Activated naive CD8-positive, alpha-beta T cell treated with anti-CD3 and anti-CD28 coated beads, Interleukin-2, amount 50 U/mL, for 24 hours (primary cell): ENCODE measurements around the gene IPPK.
"Not testable (repeated sequence)": the region's sequence is repeated elsewhere in the genome, so short reads cannot be mapped to it uniquely, and the experiment has no call there.

ENCODE experiments used
- ATAC-seq: fragments of 150-1000 bp; cut with Tn5 transposase; one replicate; pipeline ENCODE4 v1.10.0; 2021
- DNase-seq: peaks from one replicate; pipeline ENCODE4 v3.0.0; 2021
- H3K27ac Mint-ChIP-seq: one replicate; pipeline ENCODE4 v1.8.0; 2021; ENCODE audit warnings: mild to moderate bottlenecking, mixed read lengths
- H3K27me3 Mint-ChIP-seq: one replicate; pipeline ENCODE4 v1.8.0; 2021; ENCODE audit warnings: mixed read lengths
- H3K36me3 Mint-ChIP-seq: one replicate; pipeline ENCODE4 v1.8.0; 2021; ENCODE audit warnings: low read depth, mixed read lengths
- H3K4me1 Mint-ChIP-seq: one replicate; pipeline ENCODE4 v1.8.0; 2021; ENCODE audit warnings: mixed read lengths
- H3K4me3 Mint-ChIP-seq: one replicate; pipeline ENCODE4 v1.8.0; 2021; ENCODE audit warnings: mild to moderate bottlenecking, moderate library complexity, mixed read lengths
- H3K9me3 Mint-ChIP-seq: one replicate; pipeline ENCODE4 v1.8.0; 2021; ENCODE audit warnings: mixed read lengths

The IPPK gene

DNA sequence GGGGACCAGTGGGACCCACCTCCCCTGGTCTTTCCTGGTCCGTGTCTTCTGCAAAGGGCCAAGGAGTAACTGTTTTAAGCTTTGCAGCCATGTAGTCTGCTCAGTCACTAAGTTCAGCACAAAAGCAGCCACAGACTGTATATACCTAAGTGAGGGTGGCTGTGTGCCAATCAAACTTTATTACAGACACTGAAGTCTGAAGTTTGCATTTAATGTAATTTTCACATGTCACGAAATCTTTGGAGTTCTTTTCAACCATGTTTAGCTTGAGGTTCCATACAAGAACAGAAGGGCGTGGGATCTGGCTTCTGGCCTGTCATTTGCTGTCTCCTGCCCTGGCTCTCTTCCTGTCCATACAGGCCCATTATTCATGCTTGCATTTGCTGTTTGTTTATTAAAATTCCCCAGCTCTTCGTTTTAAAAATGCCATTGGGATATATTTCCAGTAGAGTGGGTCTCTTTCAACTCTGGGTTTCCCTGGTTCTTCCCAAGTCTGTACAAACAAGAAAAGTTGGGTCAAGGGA lies 69.9 kb downstream of the IPPK start:
- Mint-ChIP-seq H3K36me3 (peaks cover 7% of the 10 kb centered on the region), H3K4me1 (no peaks in the 10 kb centered on the region), H3K27ac (no peak overlapping the region), H3K9me3 (peaks cover 10% of the 10 kb centered on the region), H3K27me3 (no peaks in the 10 kb centered on the region), H3K4me3 (no peak overlapping the region)
- DNase-seq (no peak), ATAC-seq (no peak)

- DNase-seq = no peak
- no peaks in the 10 kb centered on the region for H3K4me1 Mint-ChIP-seq
- H3K27ac Mint-ChIP-seq = no peak overlapping the region
- H3K4me3 Mint-ChIP-seq = no peak overlapping the region
- no peaks in the 10 kb centered on the region for H3K27me3 Mint-ChIP-seq
- H3K36me3 Mint-ChIP-seq = peaks cover under 1% of the 10 kb centered on the region
- no peaks in the 10 kb centered on the region for H3K9me3 Mint-ChIP-seq
- ATAC-seq = no peak
Observed at GRCh38 chr9:92598382-92598781, 71.5 kb downstream of the IPPK start.

- Mint-ChIP-seq H3K4me1 (no peaks in the 10 kb centered on the region), H3K27ac (no peak overlapping the region), H3K36me3 (no peaks in the 10 kb centered on the region), H3K4me3 (no peak overlapping the region), H3K27me3 (no peaks in the 10 kb centered on the region), H3K9me3 (no peaks in the 10 kb centered on the region)
- no peak for DNase-seq
- no peak for ATAC-seq
Observed at GRCh38 chr9:92595930-92596329, 74.0 kb downstream of the IPPK start.

DNA sequence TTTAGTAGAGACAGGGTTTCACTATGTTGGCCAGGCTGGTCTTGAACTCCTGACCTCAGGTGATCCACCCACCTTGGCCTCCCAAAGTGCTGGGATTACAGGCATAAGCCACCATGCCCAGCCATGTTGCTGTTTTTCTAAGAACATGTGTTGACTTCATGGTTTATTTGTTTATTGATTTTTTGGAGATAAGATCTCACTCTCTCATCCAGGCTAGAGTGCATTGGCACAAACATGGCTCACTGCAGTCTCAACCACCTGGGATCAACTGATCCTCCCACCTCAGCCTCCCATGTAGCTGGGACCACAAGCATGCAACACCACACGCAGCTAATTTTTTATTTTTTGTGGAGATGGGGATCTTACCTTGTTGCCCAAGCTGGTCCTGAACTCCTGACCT lies 74.9 kb downstream of the IPPK start:
- H3K4me3 Mint-ChIP-seq, H3K27ac Mint-ChIP-seq, DNase-seq, H3K27me3 Mint-ChIP-seq, H3K9me3 Mint-ChIP-seq, H3K36me3 Mint-ChIP-seq, H3K4me1 Mint-ChIP-seq, ATAC-seq: not testable (repeated sequence)

GRCh38 chr9:92592946-92593861 lies 76.7 kb downstream of the IPPK start:
- Mint-ChIP-seq H3K4me1 (no peaks in the 10 kb centered on the region), H3K27me3 (no peaks in the 10 kb centered on the region), H3K4me3 (no peak overlapping the region), H3K36me3 (no peaks in the 10 kb centered on the region), H3K27ac (no peak overlapping the region), H3K9me3 (no peaks in the 10 kb centered on the region)
- DNase-seq = no peak
- peak; percentile 4 for ATAC-seq

DNA sequence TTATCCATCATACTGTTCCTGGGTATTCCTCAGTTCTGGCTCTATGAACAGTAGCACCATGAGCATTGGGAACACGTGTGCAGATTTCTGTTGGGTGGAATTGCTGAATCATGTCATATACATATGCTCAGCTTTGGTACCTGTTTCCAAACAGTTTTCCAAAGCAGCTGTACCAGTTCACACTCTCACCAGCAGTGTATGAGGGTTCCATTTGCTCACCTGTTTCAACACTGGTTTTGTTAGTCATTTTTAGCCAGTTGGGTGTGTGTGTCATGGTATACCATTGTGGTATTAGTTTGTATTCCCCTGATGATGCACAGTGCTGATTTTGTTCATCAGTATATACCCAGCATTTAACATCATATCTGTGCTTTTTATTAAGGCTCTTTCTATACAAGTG lies 77.4 kb downstream of the IPPK start:
- Mint-ChIP-seq H3K27ac (no peak overlapping the region), H3K4me3 (no peak overlapping the region), H3K4me1 (no peaks in the 10 kb centered on the region), H3K36me3 (no peaks in the 10 kb centered on the region), H3K9me3 (no peaks in the 10 kb centered on the region), H3K27me3 (no peaks in the 10 kb centered on the region)
- DNase-seq = no peak
- ATAC-seq = peak; percentile 63

DNA sequence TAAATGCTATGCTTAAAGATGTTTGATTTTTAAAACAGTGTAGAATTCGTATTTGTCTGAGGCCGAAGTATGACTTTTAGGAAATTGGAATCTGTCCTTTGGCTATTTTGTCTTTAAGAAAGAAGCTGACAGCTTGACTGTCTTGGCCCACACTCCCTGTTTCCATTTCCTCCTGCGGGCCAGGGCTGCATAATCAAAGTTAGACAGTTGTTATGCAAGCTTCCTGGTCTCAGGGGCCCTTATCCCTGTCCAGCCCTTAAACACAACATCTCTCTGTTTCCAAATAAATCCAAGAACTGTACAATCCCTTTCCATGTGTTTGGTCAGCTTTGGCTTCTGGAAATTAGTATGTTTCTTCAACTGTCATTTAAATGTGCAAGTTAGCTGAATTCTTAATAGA lies 79.6 kb downstream of the IPPK start:
- Mint-ChIP-seq H3K4me1 (no peaks in the 10 kb centered on the region), H3K27me3 (no peaks in the 10 kb centered on the region), H3K27ac (no peak overlapping the region), H3K9me3 (peaks cover 9% of the 10 kb centered on the region), H3K4me3 (no peak overlapping the region), H3K36me3 (peaks cover 4% of the 10 kb centered on the region)
- DNase-seq (no peak), ATAC-seq (no peak)

DNA sequence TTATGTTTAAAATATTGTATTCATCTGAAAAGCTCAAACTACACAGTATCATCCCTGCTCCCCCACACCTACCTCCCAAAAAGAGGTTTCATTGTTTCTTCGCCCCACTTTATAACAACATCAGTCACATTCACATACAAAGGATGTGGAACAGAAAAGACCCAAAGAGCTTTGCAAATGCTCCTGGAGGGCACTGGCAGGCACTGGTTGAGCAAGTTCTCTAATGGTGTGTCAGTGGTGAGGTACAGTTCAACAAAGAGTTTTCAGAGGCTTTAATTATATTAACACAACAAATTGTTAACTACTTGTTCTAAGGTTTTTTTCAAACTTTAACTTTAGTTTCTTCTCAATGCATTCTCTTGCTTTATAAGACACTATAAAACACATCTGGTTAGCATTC lies 80.0 kb downstream of the IPPK start:
- Mint-ChIP-seq H3K4me3 (no peak overlapping the region), H3K36me3 (peaks cover 4% of the 10 kb centered on the region), H3K27me3 (no peaks in the 10 kb centered on the region), H3K27ac (no peak overlapping the region), H3K4me1 (no peaks in the 10 kb centered on the region), H3K9me3 (peaks cover 10% of the 10 kb centered on the region)
- DNase-seq (no peak), ATAC-seq (no peak)

DNA sequence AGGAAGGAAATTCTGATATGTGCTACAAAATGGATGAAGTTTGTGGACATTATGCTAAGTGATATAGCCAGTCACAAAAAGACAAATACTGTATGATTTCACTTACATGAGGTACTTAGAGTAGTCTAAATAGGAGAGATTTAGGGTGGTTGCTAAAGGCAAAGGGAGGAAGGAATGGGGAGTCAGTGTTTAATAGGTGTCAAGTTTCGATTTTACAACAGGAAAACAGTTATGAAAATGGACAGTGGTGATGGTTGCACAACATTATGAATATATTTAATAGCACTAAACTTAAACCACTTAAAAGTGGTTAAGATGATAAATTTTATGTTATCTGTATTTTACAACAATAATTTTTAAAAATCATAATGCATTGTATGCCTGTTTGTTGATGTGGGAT lies 93.8 kb downstream of the IPPK start:
- H3K4me3 Mint-ChIP-seq = no peak overlapping the region
- no peaks in the 10 kb centered on the region for H3K4me1 Mint-ChIP-seq
- DNase-seq = no peak
- no peaks in the 10 kb centered on the region for H3K27me3 Mint-ChIP-seq
- peaks cover 4% of the 10 kb centered on the region for H3K9me3 Mint-ChIP-seq
- no peak for ATAC-seq
- H3K36me3 Mint-ChIP-seq = peaks cover 2% of the 10 kb centered on the region
- H3K27ac Mint-ChIP-seq = no peak overlapping the region

GRCh38 chr9:92573612-92574011 lies 96.3 kb downstream of the IPPK start:
- not testable (repeated sequence) for H3K27me3 Mint-ChIP-seq, DNase-seq, H3K9me3 Mint-ChIP-seq, H3K4me1 Mint-ChIP-seq, H3K36me3 Mint-ChIP-seq, ATAC-seq, H3K27ac Mint-ChIP-seq, H3K4me3 Mint-ChIP-seq

- H3K4me3 Mint-ChIP-seq, H3K27ac Mint-ChIP-seq, H3K4me1 Mint-ChIP-seq, ATAC-seq, H3K27me3 Mint-ChIP-seq, H3K9me3 Mint-ChIP-seq, DNase-seq, H3K36me3 Mint-ChIP-seq: not testable (repeated sequence)
Observed at GRCh38 chr9:92571871-92572270, 98.1 kb downstream of the IPPK start.

DNA sequence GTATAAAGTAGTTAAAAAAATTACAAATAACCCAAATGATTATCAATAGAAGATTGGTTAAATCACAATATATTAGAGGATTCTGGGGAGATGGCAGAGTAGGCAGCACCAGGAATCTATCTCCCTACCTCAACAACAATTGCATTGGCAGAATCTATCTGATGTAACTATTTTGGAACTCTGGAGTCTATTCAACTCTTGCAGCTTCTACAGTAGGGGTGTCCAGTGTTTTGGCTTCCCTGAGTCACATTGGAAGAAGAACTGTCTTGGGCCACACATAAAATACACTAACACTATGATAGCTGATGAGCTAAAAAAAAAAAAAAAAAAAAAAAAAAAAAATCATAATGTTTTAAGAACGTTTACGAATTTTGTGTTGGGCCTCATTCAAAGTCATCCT lies 104.9 kb downstream of the IPPK start:
- no peaks in the 10 kb centered on the region for H3K27me3 Mint-ChIP-seq
- no peaks in the 10 kb centered on the region for H3K4me1 Mint-ChIP-seq
- H3K4me3 Mint-ChIP-seq = no peak overlapping the region
- DNase-seq = no peak
- peaks cover 11% of the 10 kb centered on the region for H3K36me3 Mint-ChIP-seq
- no peak for ATAC-seq
- no peak overlapping the region for H3K27ac Mint-ChIP-seq
- peaks cover 11% of the 10 kb centered on the region for H3K9me3 Mint-ChIP-seq

DNA sequence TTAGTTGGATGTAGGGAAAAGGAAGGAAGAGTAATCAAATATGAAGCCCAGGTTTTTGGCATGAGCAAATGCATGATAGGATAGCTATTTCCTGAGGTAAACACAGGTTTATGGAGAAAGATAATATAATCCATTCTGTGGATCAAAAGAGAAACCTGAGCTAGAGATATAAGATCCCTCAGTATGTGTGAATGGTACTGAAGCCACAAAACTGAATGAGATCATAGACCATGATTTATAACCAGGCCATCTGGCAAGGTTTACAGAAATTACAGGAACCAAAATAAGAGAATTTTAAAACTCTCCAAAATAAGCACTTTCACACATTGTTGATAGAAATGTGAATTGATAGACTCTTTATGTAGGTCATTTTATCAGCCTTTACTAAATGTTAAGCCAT lies 105.4 kb downstream of the IPPK start:
- no peak overlapping the region for H3K4me3 Mint-ChIP-seq
- DNase-seq = no peak
- no peaks in the 10 kb centered on the region for H3K27me3 Mint-ChIP-seq
- H3K9me3 Mint-ChIP-seq = peaks cover 11% of the 10 kb centered on the region
- no peaks in the 10 kb centered on the region for H3K4me1 Mint-ChIP-seq
- peaks cover 11% of the 10 kb centered on the region for H3K36me3 Mint-ChIP-seq
- no peak overlapping the region for H3K27ac Mint-ChIP-seq
- no peak for ATAC-seq
